ENCODE measurements around the gene FRRS1L.

- TF ChIP-seq CTCF (conservative IDR thresholded peaks at IDR 0.05) (no peak), ZFX (IDR thresholded peaks at IDR 0.05) (no peak)
Measured at GRCh38 chr9:109176963-109177362, 9.9 kb upstream of the FRRS1L start.

Measured in C4-2B (cell line).